A204.1 (cell line): ENCODE measurements around the gene PIEZO2.

ENCODE experiments used
- FAIRE-seq: peaks from 2 replicates; lab custom pipeline; 2012; peaks lifted over from hg19 to GRCh38; lab: Jason Lieb, UNC

Gene PIEZO2

DNA sequence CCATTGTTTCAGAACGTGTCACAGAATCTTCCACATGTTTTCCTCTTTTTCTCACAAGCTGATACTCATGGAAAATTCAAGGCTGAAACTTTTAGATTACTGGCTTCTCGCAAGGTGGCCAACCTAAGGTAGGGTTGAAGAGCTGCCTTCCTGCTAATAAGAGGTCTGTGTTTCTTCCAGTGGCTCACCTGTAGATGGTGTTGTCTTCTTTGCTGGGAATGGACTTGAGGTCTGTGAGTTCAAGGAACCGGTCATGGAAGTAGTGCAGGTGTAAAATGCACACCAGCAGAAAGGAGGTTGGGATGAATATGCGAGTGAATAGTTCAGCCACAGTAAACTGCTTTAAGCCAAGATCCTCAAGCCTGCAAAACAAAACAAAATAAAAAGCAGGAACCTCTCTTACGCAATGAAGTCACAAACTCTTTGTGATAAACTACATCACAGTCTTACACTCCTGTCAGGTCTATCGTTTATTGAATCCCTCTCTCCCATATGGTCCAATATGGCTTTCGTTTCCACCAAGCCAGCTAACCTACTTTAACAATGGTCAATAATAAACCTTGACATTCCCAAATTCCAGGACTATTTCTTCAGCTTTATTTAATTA is 364.7 kb downstream of the PIEZO2 start:
- FAIRE-seq = no peak

DNA sequence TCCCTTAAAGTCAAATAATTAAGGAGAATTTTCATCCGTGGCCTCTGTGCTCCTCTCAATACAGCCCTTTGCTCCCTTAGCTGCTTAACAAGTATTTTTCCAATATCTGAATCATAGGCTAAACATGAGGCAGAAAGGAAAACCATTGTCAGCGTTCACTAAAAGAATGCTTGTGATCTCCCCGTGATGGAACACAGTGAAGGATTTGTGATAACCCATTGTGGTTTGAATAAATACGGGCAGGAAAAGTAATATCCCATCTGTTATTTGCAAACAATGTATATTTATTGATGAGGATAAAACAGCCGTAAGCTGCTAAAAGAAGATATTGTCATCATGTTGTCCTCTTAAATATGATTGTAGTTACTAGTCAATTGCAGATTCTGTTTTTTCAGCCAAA is 365.4 kb downstream of the PIEZO2 start:
- no peak for FAIRE-seq

DNA sequence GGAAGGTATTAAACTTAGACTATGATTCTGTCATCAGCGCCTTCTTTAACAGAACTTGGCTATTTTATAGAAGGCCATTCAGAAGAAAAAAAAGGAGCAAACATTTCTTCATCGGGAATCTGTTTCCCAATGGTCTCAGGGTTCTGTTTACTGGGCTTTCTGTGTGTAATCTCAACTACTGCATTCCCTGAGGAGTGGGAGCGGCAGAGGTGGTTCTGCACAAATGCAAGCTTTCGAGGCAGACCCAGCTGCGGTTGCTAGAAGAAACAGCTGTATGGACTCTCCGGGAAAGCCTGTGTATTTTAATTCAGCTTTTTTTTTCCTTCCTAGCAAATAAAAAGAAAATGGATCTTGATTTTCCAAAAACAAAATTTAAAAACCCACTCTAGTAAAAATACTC is 372.9 kb downstream of the PIEZO2 start:
- FAIRE-seq = no peak

DNA sequence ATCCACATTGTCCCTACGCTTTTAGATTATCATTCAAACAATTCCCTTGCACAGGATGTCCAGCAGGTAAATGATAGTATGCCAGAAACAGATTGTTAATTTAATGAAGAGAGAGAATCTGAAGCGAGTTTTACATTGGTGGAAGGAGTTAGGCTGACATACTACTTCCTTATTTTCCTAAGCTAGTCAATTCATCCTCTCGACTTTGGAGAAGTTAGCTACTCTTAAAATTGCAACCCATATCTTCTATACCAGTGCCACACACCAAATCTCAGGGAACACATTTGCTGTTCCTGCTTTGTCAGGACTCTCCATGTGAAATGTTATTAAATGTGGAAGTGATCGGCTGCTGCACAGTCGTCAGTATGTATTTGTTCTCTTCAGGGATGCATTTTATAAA is 374.3 kb downstream of the PIEZO2 start:
- FAIRE-seq = no peak

DNA sequence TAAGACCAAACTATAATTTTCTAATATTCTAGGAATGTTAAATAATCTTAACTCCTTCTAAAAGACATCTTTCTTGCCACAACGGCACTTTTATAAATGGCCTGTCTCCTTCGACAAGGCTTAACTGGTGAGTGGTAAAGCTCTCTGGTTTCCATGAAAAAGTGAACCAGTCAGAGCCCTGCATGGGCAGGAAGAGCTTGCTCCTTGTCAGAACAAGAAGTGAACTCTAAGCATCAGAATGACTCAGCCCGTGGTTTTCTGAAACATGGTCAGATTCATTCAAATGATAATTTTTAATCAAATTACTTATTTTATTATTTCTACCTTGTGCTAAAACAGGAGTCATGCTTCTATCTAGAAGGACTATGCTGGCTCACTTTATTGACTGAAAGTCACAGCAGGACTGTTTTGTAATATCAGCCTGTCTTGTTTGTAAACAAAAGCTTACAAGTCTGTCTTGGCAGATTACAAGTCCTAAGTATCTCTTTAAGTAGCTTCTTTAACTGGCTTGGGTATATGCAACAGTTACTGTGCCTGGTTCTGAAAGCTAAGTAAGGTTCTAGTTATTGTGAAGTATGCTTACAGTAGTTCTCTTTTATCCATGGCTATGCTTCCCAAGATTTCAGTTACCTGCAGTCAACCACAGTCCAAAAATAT is 378.2 kb downstream of the PIEZO2 start:
- FAIRE-seq = no peak

DNA sequence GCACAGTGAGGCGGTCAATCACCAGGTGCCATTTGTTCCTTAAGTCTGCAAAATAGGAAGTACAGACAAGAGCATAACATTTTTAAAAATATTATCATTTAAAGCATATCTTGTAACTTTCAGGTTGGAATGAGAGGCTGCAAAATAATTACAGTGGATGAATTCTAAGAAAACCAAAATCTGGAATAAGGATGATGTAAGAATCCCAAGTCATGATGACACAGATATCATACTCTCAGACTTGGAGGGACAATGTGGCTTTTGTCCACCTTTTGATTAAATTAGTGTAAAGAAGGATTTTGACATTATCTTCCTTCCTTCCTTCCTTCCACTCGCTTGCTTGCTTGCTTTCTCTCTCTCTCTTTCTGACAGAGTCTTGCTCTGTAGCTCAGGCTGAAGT is 379.1 kb downstream of the PIEZO2 start:
- FAIRE-seq = no peak

DNA sequence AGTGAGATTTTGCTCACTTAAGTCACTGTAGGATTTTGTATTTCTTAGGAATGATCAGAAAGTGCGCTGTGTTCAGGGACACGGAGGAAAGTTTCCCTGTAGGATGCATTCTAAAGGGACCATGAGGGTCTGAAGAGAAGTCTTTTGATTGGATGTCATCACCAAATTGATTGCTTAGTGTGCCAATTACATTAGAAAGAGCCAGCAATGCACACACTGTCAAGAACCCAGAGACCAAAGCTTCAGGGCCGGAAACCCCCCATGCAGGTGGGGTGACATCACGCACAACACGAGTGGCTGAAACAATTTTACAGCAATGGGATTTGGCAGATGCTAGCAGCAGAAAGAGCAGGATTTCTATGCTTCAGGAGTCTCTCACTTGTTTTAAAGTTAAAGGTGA is 381.1 kb downstream of the PIEZO2 start:
- FAIRE-seq = no peak

DNA sequence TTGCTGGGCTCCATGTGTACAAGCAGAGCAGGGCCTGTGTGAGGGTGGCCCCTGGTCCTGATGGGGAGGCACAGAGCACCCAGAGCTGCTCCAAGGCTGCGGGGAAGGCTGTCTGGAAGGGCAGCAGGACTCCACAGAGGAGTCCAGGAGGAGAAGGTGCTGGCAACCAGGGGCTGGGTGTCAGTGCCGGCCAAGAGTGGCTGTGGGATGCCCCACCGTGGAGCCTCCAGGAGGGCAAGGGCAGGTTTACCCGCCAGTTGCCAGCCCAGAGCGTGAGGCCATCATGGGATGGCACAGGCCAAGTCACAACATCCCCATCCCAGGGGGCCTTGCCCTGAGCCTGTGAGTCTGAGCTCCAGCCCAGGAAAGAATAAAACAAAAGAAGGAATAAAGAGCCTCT is 381.7 kb downstream of the PIEZO2 start:
- no peak for FAIRE-seq

DNA sequence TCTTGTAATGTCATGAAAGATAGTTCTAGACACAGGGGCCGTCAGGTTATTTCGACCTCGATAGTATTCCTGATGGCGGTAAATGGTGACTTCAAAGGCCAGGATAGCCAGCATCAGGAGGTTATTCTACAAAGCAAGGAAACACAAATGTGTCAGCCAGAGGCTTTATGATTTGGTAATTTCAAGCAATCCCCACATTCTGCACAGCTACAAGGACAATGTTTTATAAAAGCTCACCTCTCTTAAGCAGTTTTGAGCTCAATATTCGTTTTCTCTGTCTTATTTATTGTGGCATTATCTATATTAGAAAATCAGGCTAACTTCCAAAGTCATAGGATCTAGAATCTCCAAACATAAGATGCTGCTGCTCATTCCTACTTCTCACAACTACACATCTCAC is 388.4 kb downstream of the PIEZO2 start:
- FAIRE-seq = no peak

DNA sequence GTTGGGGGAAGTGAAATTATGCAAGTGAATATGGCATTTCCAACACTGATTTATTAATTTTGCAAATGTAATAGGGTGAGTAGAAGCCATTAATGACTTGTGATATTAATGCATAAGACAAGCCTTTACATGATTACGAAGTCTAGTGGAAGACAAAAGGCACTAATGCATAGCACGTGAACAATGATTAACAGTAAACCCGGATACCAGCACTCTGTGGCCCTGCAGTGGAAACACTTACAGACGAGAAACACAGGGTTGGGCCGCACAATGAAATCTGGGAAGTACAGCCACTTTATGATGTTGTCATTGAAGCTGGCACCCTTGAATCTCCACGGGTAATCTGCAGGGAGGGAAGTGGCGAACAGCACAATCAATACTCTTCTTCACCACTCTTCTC is 390.1 kb downstream of the PIEZO2 start:
- FAIRE-seq = no peak

DNA sequence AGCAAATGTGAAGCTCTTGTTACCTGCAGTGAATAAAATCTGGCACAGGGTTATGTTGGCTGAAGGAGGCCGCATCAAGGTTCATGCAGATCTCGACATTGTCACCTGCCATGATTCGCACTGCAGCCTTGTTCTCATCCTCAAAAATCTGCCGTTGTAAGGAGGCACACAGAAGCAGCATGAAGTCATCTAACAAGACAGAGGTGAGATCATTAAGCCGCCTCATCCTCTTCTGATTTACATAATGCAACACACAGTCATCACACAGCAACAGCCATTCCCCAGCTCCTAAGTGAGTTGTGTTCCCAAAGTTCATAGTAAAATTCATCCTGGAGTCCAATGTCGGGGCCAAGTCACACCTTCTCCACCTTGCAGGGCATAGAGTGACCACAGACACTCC is 391.4 kb downstream of the PIEZO2 start:
- no peak for FAIRE-seq

DNA sequence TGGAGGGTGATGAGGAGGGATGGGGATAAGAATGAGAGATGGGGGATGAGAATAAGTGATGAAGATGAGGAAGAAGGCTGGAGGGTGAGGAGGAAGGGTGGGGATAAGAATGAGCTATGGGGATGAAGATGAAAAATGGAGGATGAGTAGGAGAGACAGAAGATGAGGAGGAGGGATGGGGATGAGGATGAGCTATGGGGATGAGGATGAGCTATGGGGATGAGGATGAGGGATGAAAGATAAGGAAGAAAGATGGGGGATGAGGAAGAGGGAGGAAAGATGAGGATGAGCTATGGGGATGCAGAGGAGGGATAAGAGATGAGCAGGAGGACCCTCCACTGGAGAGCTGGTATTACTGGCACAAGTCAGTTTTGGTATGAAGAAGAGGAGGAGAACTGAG is 392.0 kb downstream of the PIEZO2 start:
- no peak for FAIRE-seq

DNA sequence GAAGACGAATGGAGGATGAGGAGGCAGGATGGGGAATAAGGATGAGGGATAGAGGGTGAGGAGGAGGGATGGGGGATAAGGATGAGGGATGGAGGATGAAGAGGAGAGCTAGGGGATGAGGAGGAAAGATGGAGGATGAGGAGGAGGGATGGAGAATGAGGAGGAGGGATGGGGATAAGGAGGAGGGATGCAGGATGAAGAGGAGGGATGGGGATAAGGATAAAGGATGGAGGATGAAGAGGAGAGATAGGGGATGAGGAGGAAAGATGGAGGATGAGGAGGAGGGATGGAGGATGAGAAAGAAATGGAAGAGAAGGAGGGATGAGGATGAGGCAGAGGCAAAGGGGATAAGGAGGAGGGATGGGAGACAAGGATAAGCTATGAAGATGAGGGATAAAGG is 393.5 kb downstream of the PIEZO2 start:
- no peak for FAIRE-seq

DNA sequence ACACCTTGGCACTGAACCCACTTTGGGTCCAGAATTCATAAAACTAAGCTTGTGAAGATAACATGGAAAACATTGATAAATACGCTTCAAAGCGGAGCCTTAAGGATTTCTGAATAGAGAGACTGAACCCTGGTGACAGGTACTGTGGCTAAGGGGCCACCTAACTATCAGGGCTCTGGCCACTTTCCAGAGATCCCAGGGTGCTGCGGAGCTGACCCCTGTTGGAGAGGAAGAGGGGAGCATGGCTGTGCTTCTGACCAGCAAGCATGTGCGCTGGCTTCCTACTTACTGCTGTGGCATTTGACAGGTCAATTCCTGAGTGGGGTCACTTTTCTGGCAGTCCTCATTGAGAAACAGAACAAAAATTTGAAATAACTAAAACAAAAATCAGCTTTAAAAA is 395.2 kb downstream of the PIEZO2 start:
- FAIRE-seq = no peak

DNA sequence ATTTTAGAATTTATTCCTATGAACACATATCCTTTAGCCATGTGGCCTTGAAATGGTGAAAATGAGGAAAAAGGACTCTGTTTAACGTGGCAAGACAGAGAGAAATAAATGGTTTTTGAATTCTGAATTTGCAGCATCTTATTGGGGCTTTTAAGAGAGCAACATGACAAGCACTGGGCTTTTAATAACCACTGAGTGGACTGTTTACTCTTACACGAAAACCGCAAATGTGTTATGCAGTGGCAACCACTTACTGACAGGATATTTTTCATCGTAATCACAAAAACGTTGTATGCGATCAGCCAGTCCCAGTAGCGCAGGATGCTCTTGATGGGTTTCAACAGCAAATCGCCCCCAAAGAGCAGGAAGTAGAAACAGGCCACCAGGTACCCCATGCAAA is 397.0 kb downstream of the PIEZO2 start:
- no peak for FAIRE-seq

DNA sequence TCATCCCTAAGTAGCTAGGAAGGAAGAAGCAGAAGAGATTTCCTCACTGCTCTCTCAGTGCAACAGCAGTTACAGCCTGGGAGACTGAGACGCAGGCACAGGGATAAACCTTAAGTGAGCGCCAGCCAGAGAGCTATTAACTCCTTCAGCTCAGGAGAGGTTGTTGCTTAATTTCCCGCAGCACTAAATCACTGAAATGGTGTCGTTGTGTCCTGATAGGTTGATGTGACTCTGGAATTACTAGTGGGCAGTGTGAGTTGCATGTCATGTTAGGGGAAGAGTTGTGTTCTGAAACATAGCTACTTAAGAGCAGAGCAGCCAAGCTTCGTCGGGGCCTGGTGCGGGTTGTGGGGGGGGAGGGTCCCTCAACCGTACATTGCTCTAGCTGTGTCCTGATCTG is 397.7 kb downstream of the PIEZO2 start:
- no peak for FAIRE-seq

DNA sequence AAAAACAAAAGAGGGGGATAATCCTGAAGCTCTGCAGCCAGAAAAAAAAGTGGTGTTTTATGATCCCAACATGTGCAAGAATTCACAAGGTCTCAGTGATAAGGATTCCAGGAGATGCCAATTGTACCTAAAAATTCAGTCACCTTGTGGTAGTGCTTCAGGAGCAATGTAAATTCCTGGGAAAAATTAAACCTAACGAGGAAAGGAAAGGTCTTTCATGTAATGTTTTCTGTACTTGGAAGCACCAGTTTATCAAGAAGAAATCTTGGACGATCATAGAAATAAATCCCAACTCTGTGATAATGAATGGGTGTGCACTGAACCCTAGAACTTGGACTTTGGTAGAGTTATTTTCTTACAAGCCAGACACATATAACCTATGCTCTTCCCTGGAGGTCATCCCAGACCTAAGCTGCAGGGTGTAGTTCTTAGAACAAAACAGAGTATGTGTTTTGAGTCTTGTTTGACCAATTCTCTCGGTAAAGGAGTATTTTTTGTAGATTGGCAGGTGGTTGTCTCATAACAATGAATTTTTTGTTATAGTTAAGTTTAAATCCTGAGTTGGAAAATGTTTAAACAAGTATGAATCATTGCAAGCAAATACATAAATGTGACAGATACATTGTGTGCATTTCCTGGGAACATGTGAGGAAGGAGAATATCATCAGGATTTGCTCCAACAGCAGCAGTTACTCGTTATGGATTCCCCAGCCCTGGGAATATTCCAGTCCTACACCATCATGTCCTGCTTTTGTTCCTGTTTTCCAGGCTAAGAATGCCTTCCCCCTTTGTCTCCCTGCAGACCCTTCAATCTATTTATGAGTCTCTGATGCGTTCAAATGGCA is 399.0 kb downstream of the PIEZO2 start:
- no peak for FAIRE-seq

DNA sequence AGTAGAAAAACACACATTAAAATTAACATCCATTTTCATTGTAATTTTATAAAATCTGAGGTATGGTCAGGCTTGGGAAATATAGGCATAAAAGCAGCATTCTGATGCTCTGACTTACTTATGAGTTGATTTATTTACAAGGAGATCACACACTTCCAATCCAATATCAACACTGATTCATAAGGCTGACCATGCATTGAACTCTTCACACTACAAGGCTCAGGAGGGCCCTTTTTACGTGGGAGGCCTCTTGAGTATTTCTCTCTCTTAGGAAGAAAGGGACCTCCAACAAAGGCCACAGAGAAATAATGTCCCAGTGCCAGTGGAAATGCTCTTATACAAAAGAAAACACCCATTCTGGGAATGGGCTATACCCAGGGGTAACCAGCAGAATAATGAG is 400.7 kb downstream of the PIEZO2 start:
- no peak for FAIRE-seq

DNA sequence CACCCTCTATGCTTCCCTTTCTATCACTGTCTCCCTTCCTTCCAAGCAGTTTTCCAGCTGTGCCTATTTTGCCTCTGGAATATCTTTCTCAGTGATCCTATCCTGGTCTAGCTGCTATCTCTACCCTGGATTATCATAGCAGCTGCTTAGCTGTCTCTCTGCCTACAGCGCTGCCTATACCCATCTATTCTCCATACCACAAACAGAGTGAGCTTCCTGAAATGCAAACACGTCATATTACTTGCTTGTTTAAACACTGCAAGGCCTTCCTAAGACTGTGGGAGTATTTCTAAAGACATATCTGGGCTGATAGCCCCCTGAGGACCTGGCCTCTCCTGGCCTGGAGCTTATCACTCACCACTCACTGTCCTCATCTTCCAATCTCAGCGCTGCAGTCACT is 403.4 kb downstream of the PIEZO2 start:
- FAIRE-seq = no peak

DNA sequence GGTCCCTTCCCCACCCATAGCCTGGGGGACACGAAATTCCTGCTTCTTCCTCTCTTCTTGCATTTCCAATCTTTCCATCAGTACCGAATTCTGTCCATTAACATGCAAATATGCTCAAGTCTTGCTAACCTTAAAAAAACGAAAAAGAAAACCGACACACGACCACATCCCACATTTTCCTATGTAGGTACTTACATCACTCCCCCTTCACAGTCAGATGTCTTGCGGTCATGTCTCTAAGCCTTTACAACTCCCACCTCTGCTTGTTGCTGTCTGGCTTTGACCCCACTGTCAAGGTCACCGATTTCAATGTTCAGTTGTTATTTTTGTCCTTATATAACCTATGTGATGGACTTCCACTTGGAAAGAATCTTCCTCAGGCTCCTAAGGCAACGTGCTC is 404.1 kb downstream of the PIEZO2 start:
- no peak for FAIRE-seq

DNA sequence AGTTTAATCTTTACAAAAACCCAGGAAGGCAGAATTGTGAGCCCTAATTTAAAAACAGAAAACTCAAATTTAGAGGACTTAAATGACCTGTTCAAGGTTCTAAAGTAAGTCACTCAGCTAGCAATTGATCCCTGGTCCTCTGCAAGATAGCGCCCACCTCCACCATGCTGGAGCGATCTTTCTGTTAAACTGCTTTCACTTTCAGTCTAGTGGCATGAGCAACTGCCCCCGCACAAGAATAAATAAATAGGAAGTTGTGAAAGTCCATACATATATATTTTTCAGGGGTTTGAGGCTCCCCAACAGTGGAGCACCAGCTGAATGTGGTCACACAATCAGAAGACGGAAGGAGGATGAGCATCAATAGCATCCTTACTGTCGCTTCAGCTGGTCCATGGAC is 405.6 kb downstream of the PIEZO2 start:
- no peak for FAIRE-seq

DNA sequence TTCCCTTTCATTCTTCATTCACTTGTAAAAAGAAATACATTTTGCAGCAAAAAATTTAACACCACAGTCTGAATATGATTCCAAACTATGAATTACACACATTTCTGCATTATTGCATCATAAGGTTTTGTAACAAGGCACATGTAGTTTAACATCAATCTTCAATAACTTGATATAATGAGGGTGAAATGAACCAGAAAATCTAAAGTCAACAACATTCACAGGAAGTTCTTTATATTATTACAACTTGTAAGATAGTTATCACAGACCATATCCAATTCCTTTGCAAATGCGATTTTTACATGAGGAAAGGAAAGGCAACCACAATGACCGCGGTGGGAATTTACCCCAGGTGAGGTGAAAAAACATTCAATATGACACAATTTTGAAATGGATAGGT is 410.2 kb downstream of the PIEZO2 start:
- FAIRE-seq = no peak

DNA sequence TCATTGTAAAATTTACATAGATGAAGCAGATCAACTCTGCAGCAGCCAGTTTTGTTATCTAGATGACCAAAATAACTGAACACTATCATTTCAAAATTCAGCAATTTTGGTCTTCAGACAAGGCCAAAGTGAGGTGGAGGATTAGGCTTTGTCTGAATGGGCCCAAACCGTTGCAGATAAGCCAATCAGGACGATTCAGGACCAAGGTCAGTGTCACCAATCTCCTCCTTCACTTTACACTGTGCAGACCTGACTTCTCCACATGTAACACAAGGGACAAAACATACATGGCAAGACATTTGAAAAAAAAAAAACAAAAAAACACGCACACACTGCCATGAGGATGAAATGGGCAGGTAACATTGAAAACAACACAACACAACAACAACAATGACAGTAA is 412.4 kb downstream of the PIEZO2 start:
- no peak for FAIRE-seq

DNA sequence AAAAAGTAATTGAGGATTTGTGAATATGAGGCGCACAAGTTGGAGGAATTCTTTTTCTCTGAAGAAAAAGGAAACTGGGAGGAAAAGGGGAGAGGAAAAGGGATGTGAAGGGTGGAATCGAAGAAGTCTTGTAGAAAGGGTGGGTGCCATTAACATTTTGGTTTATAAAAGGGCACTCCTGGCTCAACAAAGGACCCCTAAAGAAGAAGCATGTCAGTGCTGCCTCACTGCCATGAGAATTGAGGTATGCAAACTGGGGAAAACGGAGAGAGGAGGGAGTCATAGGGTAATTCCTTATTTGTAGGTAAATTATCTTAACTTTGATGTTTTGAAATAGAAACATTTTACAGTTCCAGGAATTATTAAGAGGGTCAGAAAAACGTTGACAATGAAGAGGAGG is 416.4 kb downstream of the PIEZO2 start:
- no peak for FAIRE-seq
